ENCODE results near the gene DPP6.

- TF ChIP-seq CTCF (IDR thresholded peaks at IDR 0.05; ENCODE audit: control extremely low read depth in 1 of 3, insufficient read depth in 1 of 3, low read depth in 1 of 3, low read length in 3 of 3) (no peak), POLR2A (IDR thresholded peaks at IDR 0.05; ENCODE audit: control extremely low read depth in 1 of 2, low read depth in 2 of 2, low read length in 2 of 2) (no peak), BRCA1 (IDR thresholded peaks at IDR 0.05; ENCODE audit: low read depth, low read length) (no peak), EP300 (IDR thresholded peaks at IDR 0.05; ENCODE audit: borderline replicate concordance in 1 of 2, low read depth in 2 of 2, low read length in 2 of 2) (no peak)
These were observed 319.2 kb downstream of the DPP6 start for GRCh38 chr7:154371424-154371823.
